GM23338 (cell line): Measurements from ENCODE around the gene POLR1A. TPM values are rescaled to one million over a fixed set of nuclear protein-coding genes. Genes with fewer than 3 reads are reported as not detected.
A peak's percentile ranks its signal among the peaks of the same experiment; 100 is the strongest.

Experiments
- ATAC-seq: fragments of 200-7000 bp; cut with Tn5 transposase; 3 replicates; pipeline ENCODE4 v1.9.1; 2020
- DNase-seq: peaks from one replicate; pipeline ENCODE4 v3.0.0-alpha.2; 2015; ENCODE audit warnings: low spot score
- H2AFZ ChIP-seq: fragments of 200-600 bp; sonication (generic); 2 replicates; pipeline ENCODE4 v1.8.0; 2016; ENCODE audit warnings: antibody characterized with exemption, mild to moderate bottlenecking, moderate library complexity
- H3F3A ChIP-seq: fragments of 200-600 bp; sonication (generic); replicated peaks from 2 replicates; pipeline ENCODE4 v1.8.0; 2017; ENCODE audit warnings: antibody characterized with exemption, mixed run types, low read depth
- H3K27ac ChIP-seq: fragments of 200-600 bp; sonication (generic); 2 replicates; pipeline ENCODE4 v1.6.1; 2016; ENCODE audit warnings: low read depth
- H3K27me3 ChIP-seq: fragments of 200-600 bp; sonication (generic); 2 replicates; pipeline ENCODE4 v1.8.0; 2016; ENCODE audit warnings: mild to moderate bottlenecking, mixed run types, moderate library complexity; ENCODE audit not compliant: insufficient read depth
- H3K36me3 ChIP-seq: fragments of 200-600 bp; sonication (generic); 2 replicates; pipeline ENCODE4 v1.8.0; 2016; ENCODE audit warnings: mild to moderate bottlenecking; ENCODE audit not compliant: insufficient read depth
- H3K4me1 ChIP-seq: fragments of 200-600 bp; sonication (generic); 2 replicates; pipeline ENCODE4 v1.8.0; 2016; ENCODE audit warnings: mild to moderate bottlenecking, moderate library complexity; ENCODE audit not compliant: insufficient read depth
- H3K4me2 ChIP-seq: fragments of 200-600 bp; sonication (generic); 2 replicates; pipeline ENCODE4 v1.7.1; 2017; ENCODE audit warnings: mixed run types
- H3K4me3 ChIP-seq: fragments of 200-600 bp; sonication (generic); 2 replicates; pipeline ENCODE4 v1.6.1; 2016; ENCODE audit warnings: mixed run types
- H3K79me2 ChIP-seq: fragments of 200-600 bp; sonication (generic); replicated peaks from 2 replicates; pipeline ENCODE4 v1.8.0; 2017; ENCODE audit warnings: mild to moderate bottlenecking; ENCODE audit not compliant: insufficient read depth
- H3K9me2 ChIP-seq: fragments of 200-600 bp; sonication (generic); 2 replicates; pipeline ENCODE4 v1.8.0; 2017; ENCODE audit not compliant: insufficient read depth
- H4K20me1 ChIP-seq: fragments of 200-600 bp; sonication (generic); replicated peaks from 2 replicates; pipeline ENCODE4 v1.8.0; 2017; ENCODE audit warnings: mild to moderate bottlenecking; ENCODE audit not compliant: insufficient read depth
- H3K27ac Mint-ChIP-seq: 2 replicates; pipeline ENCODE4 v1.8.0; 2020; ENCODE audit warnings: inconsistent platforms, mild to moderate bottlenecking, moderate library complexity, mixed read lengths
- H3K27me3 Mint-ChIP-seq: 3 replicates; pipeline ENCODE4 v1.8.0; 2022; ENCODE audit warnings: low read depth, mild to moderate bottlenecking, moderate library complexity, mixed read lengths, inconsistent platforms; ENCODE audit not compliant: insufficient read depth, poor library complexity
- H3K36me3 Mint-ChIP-seq: 3 replicates; pipeline ENCODE4 v1.8.0; 2021; ENCODE audit warnings: low read depth, mild to moderate bottlenecking, inconsistent platforms, moderate library complexity, mixed read lengths
- H3K4me1 Mint-ChIP-seq: 3 replicates; pipeline ENCODE4 v1.8.0; 2020; ENCODE audit warnings: mild to moderate bottlenecking, inconsistent platforms, mixed read lengths
- H3K4me3 Mint-ChIP-seq: 3 replicates; pipeline ENCODE4 v1.8.0; 2021; ENCODE audit warnings: moderate library complexity, mild to moderate bottlenecking, inconsistent platforms, mixed read lengths
- H3K9me3 Mint-ChIP-seq: 3 replicates; pipeline ENCODE4 v1.8.0; 2020; ENCODE audit warnings: moderate library complexity, mild to moderate bottlenecking, inconsistent platforms, mixed read lengths
- CREB1 ChIP-seq: fragments of 250-450 bp; sonication (Bioruptor Pico); IDR thresholded peaks from 2 replicates; pipeline ENCODE4 v1.5.0; 2020; ENCODE audit warnings: low read depth, mild to moderate bottlenecking, moderate library complexity
- EZH2 ChIP-seq: fragments of 200-600 bp; sonication (generic); IDR thresholded peaks from one replicate; pipeline ENCODE4 v1.8.0; 2017; ENCODE audit warnings: antibody characterized with exemption, mild to moderate bottlenecking, low read depth; ENCODE audit not compliant: unreplicated experiment
- EZH2phosphoT487 ChIP-seq: fragments of 200-600 bp; sonication (generic); IDR thresholded peaks from one replicate; pipeline ENCODE4 v1.8.1; 2018; ENCODE audit warnings: antibody characterized with exemption; ENCODE audit not compliant: unreplicated experiment
- JUNB ChIP-seq: IDR thresholded peaks from one replicate; pipeline ENCODE4 v1.6.1; 2016; ENCODE audit warnings: antibody characterized with exemption; ENCODE audit not compliant: unreplicated experiment
- NANOG ChIP-seq: IDR thresholded peaks from 2 replicates; pipeline ENCODE4 v1.6.1; 2016; ENCODE audit warnings: antibody characterized with exemption, borderline replicate concordance
- POLR2AphosphoS5 ChIP-seq: IDR thresholded peaks from 2 replicates; pipeline ENCODE4 v1.6.1; 2016; ENCODE audit warnings: antibody characterized with exemption, low read depth
- STAT1 ChIP-seq: IDR thresholded peaks from one replicate; pipeline ENCODE4 v1.6.1; 2016; ENCODE audit warnings: antibody characterized with exemption; ENCODE audit not compliant: unreplicated experiment
- ZNF114 ChIP-seq: fragments of 250-450 bp; sonication (Bioruptor Pico); IDR thresholded peaks from 2 replicates; pipeline ENCODE4 v1.5.0; 2020; ENCODE audit warnings: mild to moderate bottlenecking, moderate library complexity
- ZNF331 ChIP-seq: fragments of 250-450 bp; sonication (Bioruptor Pico); IDR thresholded peaks from 2 replicates; pipeline ENCODE4 v1.5.0; 2020; ENCODE audit warnings: low read depth, mild to moderate bottlenecking, moderate library complexity
- polyA plus RNA-seq: library from polyadenylated mRNA; unstranded; fragments of >200 nt; fragmentation: Nextera tagmentation; extraction: Ambion mirVana; gene quantifications from 2 replicates; pipeline ENCODE4 v1.2.1, GENCODE V29; 2016
- total RNA-seq: library from RNA; depleted of rRNA; stranded (reverse); fragments of >200 nt; shearing (Covaris generic); gene quantifications from 2 replicates; pipeline ENCODE4 v1.2.3, GENCODE V29; 2014
- TF ChIP-seq, protein P1 (sequence below): fragments of 250-450 bp; sonication (Bioruptor Pico); IDR thresholded peaks from 2 replicates; pipeline ENCODE4 v1.5.0; 2020; ENCODE audit warnings: mild to moderate bottlenecking, moderate library complexity
- TF ChIP-seq, protein P2 (sequence below), 2 experiments: fragments of 200-600 bp in 1 of 2; sonication (generic) in 1 of 2; conservative IDR thresholded peaks; 2 replicates each; pipeline versions ENCODE4 v1.5.1 to v1.6.1; 2016 to 2017; ENCODE audit warnings: antibody characterized with exemption in 2 of 2, low read depth in 2 of 2, mild to moderate bottlenecking in 2 of 2, moderate library complexity in 1 of 2
- TF ChIP-seq, protein P3 (sequence below): IDR thresholded peaks from one replicate; pipeline ENCODE4 v1.6.1; 2018; ENCODE audit warnings: antibody characterized with exemption; ENCODE audit not compliant: unreplicated experiment
- TF ChIP-seq, protein P4 (sequence below): IDR thresholded peaks from 2 replicates; pipeline ENCODE4 v1.6.1; 2016; ENCODE audit warnings: antibody characterized with exemption

POLR1A gene
- total and polyA plus RNA-seq, 2 experiments from 2014 or later = 13.8 to 43.2 TPM

DNA sequence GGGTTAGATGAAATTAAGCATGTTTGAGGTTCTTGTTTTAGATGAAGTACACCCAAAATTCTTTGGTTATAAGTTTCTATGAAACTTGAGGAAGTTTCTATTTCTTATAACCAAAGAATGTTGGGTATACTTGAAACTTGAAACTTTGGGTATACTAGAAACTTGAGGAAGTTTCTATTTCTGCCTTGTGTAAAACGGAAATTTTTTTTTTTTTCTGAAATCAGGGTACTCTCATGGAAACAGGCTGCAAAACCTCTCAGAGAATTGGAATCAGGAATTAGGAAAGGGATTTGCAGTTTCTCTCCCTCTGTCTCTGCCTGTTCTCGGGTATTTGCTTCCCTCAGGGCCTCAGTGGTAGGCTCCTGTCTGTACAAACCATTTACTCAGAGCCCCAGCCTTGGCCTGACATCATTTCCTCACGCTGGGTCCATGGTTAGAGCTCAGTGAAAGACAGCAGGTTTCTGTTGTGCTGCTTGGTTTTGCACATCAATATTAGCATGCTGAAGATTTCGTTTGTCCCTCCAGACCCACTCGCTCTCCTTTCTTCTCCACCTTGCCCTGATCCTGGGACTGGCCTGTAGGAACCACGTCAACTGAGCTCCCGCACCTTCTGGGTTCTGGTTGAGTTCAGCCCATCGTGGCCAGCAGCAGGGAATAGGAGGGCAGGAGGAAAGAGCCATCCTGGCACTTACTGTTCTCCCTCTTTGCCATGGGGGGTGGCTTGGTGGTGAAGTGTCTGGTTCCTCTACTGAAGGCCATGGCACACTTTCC is 106.4 kb downstream of the POLR1A start:
- no peak for ATAC-seq
- H3K4me1 ChIP-seq = peaks cover 8% of the 10 kb centered on the region; the same call in 1 of the 2 replicates
- H3K9me2 ChIP-seq = no peaks in the 10 kb centered on the region; the same call in 1 of the 2 replicates
- H3K27me3 Mint-ChIP-seq = peaks cover 2% of the 10 kb centered on the region
- no peaks in the 10 kb centered on the region for H3K36me3 ChIP-seq
- H3K9me3 Mint-ChIP-seq = peaks cover 3% of the 10 kb centered on the region; the same call in 2 of the 3 replicates
- no peaks in the 10 kb centered on the region for H3K79me2 ChIP-seq
- H4K20me1 ChIP-seq = no peaks in the 10 kb centered on the region
- H3K36me3 Mint-ChIP-seq = no peaks in the 10 kb centered on the region
- no peaks in the 10 kb centered on the region for H3F3A ChIP-seq
- H2AFZ ChIP-seq = peak overlapping the region; percentile 72; the same call in 1 of the 2 replicates
- H3K27ac Mint-ChIP-seq = no peak overlapping the region
- TF ChIP-seq CREB1 (CRISPR knock-in tag) = no peak
- TF ChIP-seq, protein P1, sequence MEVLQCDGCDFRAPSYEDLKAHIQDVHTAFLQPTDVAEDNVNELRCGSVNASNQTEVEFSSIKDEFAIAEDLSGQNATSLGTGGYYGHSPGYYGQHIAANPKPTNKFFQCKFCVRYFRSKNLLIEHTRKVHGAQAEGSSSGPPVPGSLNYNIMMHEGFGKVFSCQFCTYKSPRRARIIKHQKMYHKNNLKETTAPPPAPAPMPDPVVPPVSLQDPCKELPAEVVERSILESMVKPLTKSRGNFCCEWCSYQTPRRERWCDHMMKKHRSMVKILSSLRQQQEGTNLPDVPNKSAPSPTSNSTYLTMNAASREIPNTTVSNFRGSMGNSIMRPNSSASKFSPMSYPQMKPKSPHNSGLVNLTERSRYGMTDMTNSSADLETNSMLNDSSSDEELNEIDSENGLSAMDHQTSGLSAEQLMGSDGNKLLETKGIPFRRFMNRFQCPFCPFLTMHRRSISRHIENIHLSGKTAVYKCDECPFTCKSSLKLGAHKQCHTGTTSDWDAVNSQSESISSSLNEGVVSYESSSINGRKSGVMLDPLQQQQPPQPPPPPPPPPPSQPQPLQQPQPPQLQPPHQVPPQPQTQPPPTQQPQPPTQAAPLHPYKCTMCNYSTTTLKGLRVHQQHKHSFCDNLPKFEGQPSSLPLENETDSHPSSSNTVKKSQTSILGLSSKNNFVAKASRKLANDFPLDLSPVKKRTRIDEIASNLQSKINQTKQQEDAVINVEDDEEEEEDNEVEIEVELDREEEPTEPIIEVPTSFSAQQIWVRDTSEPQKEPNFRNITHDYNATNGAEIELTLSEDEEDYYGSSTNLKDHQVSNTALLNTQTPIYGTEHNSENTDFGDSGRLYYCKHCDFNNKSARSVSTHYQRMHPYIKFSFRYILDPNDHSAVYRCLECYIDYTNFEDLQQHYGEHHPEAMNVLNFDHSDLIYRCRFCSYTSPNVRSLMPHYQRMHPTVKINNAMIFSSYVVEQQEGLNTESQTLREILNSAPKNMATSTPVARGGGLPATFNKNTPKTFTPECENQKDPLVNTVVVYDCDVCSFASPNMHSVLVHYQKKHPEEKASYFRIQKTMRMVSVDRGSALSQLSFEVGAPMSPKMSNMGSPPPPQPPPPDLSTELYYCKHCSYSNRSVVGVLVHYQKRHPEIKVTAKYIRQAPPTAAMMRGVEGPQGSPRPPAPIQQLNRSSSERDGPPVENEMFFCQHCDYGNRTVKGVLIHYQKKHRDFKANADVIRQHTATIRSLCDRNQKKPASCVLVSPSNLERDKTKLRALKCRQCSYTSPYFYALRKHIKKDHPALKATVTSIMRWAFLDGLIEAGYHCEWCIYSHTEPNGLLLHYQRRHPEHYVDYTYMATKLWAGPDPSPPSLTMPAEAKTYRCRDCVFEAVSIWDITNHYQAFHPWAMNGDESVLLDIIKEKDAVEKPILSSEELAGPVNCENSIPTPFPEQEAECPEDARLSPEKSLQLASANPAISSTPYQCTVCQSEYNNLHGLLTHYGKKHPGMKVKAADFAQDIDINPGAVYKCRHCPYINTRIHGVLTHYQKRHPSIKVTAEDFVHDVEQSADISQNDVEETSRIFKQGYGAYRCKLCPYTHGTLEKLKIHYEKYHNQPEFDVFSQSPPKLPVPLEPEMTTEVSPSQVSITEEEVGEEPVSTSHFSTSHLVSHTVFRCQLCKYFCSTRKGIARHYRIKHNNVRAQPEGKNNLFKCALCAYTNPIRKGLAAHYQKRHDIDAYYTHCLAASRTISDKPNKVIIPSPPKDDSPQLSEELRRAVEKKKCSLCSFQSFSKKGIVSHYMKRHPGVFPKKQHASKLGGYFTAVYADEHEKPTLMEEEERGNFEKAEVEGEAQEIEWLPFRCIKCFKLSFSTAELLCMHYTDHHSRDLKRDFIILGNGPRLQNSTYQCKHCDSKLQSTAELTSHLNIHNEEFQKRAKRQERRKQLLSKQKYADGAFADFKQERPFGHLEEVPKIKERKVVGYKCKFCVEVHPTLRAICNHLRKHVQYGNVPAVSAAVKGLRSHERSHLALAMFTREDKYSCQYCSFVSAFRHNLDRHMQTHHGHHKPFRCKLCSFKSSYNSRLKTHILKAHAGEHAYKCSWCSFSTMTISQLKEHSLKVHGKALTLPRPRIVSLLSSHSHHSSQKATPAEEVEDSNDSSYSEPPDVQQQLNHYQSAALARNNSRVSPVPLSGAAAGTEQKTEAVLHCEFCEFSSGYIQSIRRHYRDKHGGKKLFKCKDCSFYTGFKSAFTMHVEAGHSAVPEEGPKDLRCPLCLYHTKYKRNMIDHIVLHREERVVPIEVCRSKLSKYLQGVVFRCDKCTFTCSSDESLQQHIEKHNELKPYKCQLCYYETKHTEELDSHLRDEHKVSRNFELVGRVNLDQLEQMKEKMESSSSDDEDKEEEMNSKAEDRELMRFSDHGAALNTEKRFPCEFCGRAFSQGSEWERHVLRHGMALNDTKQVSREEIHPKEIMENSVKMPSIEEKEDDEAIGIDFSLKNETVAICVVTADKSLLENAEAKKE (CRISPR knock-in tag) = no peak
- no peak for TF ChIP-seq ZNF114 (CRISPR knock-in tag)
- TF ChIP-seq JUNB = no peak
- TF ChIP-seq, protein P2, sequence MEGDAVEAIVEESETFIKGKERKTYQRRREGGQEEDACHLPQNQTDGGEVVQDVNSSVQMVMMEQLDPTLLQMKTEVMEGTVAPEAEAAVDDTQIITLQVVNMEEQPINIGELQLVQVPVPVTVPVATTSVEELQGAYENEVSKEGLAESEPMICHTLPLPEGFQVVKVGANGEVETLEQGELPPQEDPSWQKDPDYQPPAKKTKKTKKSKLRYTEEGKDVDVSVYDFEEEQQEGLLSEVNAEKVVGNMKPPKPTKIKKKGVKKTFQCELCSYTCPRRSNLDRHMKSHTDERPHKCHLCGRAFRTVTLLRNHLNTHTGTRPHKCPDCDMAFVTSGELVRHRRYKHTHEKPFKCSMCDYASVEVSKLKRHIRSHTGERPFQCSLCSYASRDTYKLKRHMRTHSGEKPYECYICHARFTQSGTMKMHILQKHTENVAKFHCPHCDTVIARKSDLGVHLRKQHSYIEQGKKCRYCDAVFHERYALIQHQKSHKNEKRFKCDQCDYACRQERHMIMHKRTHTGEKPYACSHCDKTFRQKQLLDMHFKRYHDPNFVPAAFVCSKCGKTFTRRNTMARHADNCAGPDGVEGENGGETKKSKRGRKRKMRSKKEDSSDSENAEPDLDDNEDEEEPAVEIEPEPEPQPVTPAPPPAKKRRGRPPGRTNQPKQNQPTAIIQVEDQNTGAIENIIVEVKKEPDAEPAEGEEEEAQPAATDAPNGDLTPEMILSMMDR (conservative IDR thresholded peaks at IDR 0.05; ENCODE audit: low read depth in 2 of 2) = no peak
- no peak for TF ChIP-seq EZH2
- TF ChIP-seq EZH2phosphoT487 = no peak
- no peak for TF ChIP-seq ZNF331 (CRISPR knock-in tag)
- no peak for TF ChIP-seq NANOG
- TF ChIP-seq POLR2AphosphoS5 = no peak
- TF ChIP-seq STAT1 = no peak
- TF ChIP-seq, protein P3, sequence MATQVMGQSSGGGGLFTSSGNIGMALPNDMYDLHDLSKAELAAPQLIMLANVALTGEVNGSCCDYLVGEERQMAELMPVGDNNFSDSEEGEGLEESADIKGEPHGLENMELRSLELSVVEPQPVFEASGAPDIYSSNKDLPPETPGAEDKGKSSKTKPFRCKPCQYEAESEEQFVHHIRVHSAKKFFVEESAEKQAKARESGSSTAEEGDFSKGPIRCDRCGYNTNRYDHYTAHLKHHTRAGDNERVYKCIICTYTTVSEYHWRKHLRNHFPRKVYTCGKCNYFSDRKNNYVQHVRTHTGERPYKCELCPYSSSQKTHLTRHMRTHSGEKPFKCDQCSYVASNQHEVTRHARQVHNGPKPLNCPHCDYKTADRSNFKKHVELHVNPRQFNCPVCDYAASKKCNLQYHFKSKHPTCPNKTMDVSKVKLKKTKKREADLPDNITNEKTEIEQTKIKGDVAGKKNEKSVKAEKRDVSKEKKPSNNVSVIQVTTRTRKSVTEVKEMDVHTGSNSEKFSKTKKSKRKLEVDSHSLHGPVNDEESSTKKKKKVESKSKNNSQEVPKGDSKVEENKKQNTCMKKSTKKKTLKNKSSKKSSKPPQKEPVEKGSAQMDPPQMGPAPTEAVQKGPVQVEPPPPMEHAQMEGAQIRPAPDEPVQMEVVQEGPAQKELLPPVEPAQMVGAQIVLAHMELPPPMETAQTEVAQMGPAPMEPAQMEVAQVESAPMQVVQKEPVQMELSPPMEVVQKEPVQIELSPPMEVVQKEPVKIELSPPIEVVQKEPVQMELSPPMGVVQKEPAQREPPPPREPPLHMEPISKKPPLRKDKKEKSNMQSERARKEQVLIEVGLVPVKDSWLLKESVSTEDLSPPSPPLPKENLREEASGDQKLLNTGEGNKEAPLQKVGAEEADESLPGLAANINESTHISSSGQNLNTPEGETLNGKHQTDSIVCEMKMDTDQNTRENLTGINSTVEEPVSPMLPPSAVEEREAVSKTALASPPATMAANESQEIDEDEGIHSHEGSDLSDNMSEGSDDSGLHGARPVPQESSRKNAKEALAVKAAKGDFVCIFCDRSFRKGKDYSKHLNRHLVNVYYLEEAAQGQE = no peak
- TF ChIP-seq, protein P4, sequence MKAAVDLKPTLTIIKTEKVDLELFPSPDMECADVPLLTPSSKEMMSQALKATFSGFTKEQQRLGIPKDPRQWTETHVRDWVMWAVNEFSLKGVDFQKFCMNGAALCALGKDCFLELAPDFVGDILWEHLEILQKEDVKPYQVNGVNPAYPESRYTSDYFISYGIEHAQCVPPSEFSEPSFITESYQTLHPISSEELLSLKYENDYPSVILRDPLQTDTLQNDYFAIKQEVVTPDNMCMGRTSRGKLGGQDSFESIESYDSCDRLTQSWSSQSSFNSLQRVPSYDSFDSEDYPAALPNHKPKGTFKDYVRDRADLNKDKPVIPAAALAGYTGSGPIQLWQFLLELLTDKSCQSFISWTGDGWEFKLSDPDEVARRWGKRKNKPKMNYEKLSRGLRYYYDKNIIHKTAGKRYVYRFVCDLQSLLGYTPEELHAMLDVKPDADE = no peak
- no peak overlapping the region for H3K4me3 Mint-ChIP-seq
- no peak overlapping the region for H3K27ac ChIP-seq
- no peaks in the 10 kb centered on the region for H3K27me3 ChIP-seq
- H3K4me2 ChIP-seq = no peak overlapping the region
- H3K4me1 Mint-ChIP-seq = peaks cover 11% of the 10 kb centered on the region
- H3K4me3 ChIP-seq = no peak overlapping the region
- no peak for DNase-seq
